GM10847 (cell line): ENCODE measurements around the gene U2AF2.
A peak's percentile ranks its signal among the peaks of the same experiment; 100 is the strongest.

ENCODE experiments used
- POLR2A ChIP-seq: IDR thresholded peaks from 2 replicates; pipeline ENCODE4 v1.6.1; 2011; ENCODE audit not compliant: insufficient read length; ENCODE audit errors: extremely low read depth

U2AF2 gene

DNA sequence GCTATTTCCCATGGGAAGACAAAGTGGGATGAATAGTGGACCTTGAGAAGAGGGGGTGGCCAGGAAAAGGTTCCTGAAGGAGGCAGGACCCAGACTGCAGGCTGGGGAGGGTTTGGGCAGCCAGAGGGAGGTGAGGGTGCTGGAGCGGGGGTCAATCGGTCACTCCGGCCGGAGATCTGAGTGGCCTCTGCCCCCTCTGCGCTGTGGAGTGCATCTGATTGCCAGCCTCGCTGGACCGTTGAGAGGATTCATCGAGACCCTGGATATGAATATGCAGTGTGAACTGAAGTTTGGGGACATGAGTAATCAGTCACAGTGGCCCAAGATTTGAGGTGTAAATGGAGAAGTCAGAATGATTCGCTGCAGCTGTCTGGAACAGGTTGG lies 19.5 kb upstream of the U2AF2 start:
- no peak for TF ChIP-seq POLR2A

DNA sequence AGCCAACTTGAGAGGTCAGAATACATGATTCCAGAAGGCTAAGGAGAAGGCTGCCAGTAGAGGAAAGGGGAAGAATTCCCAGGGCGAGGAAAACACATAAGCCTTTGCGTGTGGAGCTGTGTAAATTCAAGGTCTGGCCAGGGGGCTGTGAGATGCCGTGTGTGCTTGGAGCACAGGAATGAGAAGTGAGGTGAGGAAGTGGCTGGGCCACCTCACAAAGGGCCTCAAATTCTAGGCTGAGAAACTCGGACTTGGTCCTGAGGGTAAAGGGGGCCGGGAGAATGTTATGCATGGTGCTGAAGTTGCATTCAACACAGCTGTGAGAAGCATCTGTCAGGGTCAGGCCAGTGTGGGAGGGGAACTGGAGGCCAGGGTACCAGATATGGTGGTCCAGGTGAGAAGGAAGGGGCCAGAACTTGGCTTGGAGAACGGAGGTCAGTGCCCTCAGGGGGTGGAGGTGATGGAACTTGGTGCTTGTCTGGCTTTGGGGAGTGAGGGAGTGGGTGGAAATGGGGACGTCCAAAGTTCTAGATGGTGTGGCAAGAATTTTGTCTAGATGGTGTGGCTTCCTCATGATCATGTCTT lies 18.9 kb upstream of the U2AF2 start:
- no peak for TF ChIP-seq POLR2A

GRCh38 chr19:55636723-55637122 lies 18.1 kb upstream of the U2AF2 start:
- TF ChIP-seq POLR2A = no peak

GRCh38 chr19:55637534-55637933 lies 17.3 kb upstream of the U2AF2 start:
- no peak for TF ChIP-seq POLR2A

DNA sequence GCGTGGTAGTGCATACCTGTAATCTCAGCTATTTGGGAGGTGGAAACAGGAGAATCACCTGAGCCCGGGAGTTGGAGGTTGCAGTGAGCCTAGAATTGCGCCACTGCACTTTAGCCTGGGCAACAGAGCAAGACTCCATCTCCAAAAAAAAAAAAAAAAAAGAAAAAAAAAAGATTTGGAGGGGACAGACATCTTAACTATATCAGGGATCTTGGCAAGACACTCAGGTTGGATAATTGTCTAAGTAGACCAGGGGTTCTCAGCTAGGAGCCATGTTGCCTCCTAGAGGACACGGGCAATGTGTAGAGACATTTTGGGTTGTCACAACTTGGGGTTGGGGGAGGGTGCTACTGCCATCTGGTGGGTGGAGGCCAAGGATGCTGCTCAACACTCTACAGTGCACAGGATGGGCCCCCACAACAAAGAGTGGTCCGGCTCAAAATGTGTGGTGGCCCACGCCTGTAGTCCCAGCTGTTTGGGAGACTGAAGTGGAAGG lies 15.9 kb upstream of the U2AF2 start:
- no peak for TF ChIP-seq POLR2A

- TF ChIP-seq POLR2A = no peak
These were observed 14.7 kb upstream of the U2AF2 start for GRCh38 chr19:55640043-55640576.

DNA sequence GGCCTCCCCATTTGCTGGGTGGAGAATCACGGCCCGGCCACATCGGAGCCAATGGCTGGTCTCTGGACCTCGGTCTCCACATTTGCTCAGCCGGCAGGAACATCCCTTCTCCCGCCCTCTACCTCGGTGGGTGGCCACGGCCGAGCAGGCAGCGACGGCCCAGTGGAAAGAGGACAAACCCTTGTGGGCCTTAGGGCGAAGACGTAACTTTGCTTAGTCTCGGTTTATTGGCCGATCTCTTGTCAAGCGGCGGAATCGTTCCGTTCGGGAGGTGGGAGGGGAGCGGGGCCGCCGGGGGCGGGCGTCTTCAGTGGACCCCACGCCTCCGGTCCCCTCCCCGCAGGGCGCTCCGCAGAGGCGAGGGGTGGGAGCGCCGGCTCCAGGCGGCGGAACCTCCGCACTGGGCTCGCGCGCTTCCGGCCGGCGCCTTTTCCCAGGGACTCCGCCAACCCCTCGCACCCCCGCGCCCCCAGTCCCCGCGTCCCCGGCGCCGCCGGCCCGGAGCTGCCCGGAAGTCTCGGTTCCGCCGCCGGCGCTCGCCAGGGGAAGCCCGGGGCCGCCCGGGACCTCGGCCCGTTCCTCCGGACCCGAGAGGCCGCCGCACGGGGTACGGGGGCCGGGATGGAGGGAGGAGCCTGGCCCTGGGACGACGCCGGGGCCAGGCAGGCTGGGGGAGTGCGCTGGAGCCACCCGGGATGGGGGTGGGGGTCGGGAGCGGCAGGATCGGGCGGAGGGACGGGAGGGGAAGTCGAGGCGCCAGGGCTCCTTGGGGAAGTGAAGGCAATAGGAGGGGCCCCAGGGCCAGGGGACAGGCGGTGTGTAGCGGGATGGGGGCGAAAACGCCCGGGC lies 14.0 kb upstream of the U2AF2 start, which contains the start of gene ZNF580:
ZNF580 (plus strand) TSS at position 426 of the 849 bp plus-strand sequence. CDS start 1,507 bp downstream, outside the sequence.
- no peak for TF ChIP-seq POLR2A

DNA sequence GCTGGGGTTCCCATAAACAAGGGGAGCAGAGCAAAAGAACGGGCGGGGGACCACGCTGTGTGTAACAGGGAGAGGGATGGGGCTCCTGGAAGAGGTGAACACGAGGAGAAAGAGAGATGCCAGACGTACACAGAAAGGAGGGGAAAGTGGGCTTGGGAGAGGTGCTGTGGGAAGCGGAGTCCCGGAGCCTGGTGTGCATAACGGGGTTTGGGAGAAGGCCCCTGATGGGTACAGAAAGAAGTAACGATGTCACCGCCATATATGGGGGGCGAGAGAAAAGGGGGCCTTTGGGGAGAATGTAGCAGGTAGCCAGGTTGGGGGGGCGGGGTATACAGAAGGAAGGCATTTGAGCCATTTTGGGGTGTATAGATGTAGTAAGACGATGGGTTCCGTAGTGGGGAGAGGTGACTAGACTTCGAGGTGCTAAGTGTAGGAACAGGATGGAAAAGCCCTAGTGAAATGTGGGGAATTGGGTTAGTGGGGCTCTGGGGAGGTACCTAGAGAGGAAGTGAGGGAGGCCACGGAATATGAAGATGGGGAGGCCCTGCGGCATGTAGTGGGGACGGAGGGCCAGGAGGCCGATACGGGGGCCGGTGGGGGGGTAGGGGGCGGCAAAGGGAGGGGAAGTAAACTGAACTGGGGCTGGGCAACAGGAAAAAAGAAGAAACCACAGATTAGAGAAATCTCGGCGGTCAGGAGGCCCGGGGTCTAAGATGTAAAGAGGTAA lies 13.2 kb upstream of the U2AF2 start:
- TF ChIP-seq POLR2A = no peak

DNA sequence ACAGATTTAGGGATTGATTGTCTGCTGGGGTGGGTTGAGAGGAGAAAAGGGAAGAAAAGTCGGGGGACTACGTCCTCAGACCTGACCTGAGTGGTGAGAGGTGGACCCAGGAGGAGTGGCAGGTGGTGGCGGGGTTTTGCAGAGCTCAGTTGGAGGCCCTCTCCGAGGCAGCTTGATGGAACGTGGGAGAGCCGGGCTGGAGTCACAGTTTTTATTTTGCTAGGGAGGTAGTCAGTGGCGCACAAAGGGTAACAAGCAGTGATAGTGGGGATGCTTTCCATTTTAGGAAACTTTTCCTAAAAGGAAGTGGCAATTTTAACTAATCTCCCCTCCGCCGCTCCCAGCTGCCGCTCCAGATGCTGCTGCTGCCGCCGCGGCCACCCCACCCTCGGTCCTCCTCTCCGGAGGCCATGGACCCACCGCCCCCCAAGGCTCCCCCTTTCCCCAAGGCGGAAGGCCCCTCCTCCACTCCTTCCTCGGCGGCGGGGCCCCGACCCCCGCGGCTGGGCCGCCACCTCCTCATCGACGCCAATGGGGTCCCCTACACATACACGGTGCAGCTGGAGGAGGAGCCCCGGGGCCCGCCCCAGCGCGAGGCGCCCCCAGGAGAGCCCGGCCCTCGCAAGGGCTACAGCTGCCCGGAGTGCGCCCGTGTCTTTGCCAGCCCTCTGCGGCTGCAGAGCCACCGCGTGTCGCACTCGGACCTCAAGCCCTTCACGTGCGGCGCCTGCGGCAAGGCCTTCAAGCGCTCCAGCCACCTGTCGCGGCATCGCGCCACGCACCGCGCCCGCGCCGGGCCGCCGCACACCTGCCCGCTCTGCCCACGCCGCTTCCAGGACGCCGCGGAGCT lies 12.5 kb upstream of the U2AF2 start:
- no peak for TF ChIP-seq POLR2A

GRCh38 chr19:55643003-55643886 lies 11.6 kb upstream of the U2AF2 start, which contains the start of gene ZNF581:
Gene ZNF581 (plus strand): TSS chr19:55643649. CDS start chr19:55644572, 923 bp downstream.
- TF ChIP-seq POLR2A = peak; percentile 54

DNA sequence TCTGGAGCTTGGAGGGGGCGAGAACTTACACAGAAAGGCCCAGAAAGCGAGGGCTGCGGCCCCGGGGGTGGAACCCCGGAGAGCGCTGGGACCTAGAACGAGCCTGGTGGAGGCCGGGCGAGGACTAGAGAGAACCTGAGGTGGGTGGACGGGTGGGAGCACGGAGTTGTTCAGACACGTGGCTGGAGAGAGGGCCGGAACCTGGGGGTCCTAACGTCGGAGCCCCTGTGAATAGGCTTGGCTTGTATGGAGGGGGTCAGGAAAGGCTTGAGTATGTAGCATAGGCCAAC lies 11.0 kb upstream of the U2AF2 start:
- peak; percentile 1 for TF ChIP-seq POLR2A

DNA sequence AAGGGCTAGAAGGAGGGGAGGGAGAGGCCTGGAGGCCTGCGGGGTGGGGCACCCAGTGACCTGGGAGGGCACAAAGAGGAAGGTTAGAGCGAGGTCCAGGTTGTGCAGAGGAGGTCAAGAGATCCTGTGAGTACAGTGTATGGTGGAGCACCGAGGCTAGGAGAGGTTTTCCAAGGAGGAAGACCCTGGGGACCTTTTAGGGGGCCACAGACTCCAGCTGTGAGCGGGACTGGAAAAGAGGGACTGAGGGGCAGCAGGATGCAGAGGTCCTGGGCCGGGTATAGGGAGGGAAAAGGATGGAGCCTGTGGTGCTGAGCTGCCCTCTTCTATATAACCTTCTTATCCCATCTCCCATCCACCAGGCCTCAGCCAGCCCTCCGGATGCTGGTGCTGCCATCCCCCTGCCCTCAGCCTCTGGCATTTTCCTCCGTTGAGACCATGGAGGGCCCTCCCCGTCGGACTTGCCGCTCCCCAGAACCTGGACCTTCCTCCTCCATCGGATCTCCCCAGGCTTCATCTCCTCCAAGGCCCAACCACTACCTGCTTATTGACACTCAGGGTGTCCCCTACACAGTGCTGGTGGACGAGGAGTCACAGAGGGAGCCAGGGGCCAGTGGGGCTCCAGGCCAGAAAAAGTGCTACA lies 10.5 kb upstream of the U2AF2 start:
- no peak for TF ChIP-seq POLR2A

DNA sequence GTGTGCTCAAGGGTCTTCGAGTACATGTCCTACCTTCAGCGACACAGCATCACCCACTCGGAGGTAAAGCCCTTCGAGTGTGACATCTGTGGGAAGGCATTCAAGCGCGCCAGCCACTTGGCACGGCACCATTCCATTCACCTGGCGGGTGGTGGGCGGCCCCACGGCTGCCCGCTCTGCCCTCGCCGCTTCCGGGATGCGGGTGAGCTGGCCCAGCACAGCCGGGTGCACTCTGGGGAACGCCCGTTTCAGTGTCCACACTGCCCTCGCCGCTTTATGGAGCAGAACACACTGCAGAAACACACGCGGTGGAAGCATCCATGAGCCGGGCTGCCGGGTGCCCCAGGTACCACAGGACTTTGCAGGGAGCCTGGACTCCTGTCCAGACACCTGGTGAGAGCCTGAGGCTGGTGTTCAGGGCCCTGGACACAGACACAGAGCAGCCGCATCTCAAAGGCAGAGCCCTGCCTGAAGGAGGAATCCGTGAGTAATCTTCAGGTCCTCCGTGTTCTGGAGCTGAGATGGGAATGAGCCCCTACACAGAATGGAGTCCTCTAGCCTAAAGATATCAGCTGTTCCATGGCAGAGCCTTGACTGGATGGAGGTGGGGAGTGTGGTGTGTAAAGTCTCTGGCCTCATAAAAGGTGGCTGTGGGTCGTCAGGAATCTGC lies 9.9 kb upstream of the U2AF2 start:
- no peak for TF ChIP-seq POLR2A
